Retinal pigment epithelial cell (primary cell): Measurements from ENCODE around the gene TSPAN3.

Experiments used
- DNase-seq: peaks from one replicate; pipeline ENCODE4 v3.0.0-alpha.2; 2010; ENCODE audit warnings: low read depth
- H3K4me3 ChIP-seq: 2 replicates; pipeline ENCODE4 v1.5.1; 2011; ENCODE audit warnings: mild to moderate bottlenecking, low read length, control low read depth, moderate library complexity
- TF ChIP-seq, protein P1 (sequence below): conservative IDR thresholded peaks from 2 replicates; pipeline ENCODE4 v1.5.1; 2011; ENCODE audit warnings: low read depth, low read length, control low read depth, inconsistent platforms

TSPAN3 gene

DNA sequence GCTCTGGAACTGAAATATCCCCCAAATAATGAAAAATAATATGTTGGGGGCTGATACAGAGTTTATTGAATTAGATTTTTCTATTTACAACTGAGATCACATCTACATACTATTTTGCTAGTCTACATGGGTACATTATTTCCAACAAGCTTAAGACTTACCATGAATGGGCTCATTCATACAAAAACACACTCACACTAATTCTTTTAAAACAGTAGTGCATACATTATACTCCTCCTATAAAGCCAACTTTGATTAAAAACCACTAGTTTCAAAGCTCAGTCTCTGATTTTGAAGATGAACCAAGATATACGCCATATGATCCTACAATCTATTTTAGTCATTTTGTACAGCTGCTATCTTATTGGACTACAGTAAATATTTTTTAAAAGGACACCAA, 24.9 kb downstream of the TSPAN3 start:
- no peak for DNase-seq
- TF ChIP-seq, protein P1, sequence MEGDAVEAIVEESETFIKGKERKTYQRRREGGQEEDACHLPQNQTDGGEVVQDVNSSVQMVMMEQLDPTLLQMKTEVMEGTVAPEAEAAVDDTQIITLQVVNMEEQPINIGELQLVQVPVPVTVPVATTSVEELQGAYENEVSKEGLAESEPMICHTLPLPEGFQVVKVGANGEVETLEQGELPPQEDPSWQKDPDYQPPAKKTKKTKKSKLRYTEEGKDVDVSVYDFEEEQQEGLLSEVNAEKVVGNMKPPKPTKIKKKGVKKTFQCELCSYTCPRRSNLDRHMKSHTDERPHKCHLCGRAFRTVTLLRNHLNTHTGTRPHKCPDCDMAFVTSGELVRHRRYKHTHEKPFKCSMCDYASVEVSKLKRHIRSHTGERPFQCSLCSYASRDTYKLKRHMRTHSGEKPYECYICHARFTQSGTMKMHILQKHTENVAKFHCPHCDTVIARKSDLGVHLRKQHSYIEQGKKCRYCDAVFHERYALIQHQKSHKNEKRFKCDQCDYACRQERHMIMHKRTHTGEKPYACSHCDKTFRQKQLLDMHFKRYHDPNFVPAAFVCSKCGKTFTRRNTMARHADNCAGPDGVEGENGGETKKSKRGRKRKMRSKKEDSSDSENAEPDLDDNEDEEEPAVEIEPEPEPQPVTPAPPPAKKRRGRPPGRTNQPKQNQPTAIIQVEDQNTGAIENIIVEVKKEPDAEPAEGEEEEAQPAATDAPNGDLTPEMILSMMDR = no peak
- no peak overlapping the region for H3K4me3 ChIP-seq

DNA sequence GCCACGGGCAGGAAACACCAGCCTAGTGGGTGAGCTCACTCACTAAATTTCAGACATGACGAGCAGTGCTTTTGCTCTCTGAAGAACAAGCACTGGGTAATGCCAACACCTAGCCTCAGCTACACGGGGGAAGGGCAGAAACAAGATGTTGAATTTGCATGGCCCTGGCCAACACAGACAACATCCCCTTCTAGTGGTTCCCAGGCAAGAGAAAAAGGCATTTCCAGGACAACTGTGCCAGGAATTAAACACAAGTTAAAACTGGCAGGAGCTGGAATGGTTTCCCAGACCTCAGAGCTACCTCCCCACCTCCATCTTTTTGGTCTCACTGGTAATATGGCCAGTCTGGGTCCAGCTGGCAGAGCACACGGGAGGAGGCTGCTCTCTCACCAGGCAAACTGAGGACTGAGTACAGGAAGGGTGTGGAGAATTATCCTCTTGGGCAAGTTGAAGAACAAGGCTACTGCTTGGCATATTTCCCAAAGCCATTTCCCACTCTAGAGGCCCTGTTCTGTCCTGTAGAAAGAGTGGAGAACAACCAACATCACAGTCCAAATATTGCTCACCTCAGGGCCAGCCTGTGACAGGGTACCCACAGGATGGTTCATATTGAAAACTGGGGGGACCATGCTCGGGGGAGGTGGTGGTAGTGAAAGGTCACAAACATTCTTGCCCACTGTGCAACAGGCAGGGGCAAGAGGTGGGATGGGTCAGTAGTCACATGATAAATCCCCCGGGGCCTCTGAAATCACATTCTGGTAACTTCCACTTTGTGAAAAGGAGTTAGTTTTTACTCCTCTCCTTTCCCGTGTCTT, 26.5 kb downstream of the TSPAN3 start:
- TF ChIP-seq, protein P1 = no peak
- no peak for DNase-seq
- H3K4me3 ChIP-seq = no peak overlapping the region

DNA sequence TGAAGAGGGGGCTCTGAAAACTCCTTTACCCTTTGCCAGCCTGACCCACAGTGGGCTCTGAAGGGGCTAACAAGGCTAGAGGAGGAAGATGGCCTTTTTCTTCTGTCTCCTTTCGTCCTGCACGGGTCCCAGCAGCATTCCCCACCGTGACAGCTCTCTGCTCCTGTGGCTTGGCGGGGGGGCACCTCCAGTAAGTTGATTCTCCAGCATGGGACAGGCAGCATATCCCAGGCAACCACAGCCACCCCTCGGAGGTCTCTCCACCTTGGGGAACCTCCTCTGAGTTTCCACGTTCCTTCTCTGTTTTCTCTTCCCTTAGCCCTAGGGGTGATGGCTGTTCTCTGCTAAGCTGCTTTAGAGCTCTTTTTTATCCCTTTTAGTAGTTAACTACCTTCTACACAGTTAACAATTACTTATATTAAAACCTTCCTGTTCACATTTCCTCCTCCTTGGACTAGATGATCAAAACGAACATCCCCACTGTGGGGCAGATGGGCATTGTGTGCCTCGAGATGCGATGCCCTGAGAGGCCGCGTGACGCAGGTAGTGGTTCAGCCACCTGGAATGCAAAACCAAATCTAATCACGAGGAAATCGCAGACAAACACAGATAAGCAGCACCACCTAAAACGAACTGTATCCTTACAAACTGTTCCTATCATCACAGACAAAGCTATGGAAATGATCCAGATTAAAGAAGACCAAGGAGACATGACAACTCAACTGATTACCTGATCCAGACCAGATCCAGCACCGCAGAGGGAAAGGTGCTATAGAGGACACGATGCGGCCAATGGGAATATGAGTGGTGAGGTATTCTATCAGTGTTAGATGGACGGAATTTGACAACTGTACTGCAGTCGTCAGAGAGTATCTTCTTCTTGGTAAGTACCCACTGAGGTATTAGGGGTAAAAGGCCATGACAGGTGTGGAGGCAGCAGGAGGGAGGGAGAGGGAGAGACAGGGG, 27.7 kb downstream of the TSPAN3 start:
- H3K4me3 ChIP-seq = no peak overlapping the region
- DNase-seq = no peak
- TF ChIP-seq, protein P1 = no peak

DNA sequence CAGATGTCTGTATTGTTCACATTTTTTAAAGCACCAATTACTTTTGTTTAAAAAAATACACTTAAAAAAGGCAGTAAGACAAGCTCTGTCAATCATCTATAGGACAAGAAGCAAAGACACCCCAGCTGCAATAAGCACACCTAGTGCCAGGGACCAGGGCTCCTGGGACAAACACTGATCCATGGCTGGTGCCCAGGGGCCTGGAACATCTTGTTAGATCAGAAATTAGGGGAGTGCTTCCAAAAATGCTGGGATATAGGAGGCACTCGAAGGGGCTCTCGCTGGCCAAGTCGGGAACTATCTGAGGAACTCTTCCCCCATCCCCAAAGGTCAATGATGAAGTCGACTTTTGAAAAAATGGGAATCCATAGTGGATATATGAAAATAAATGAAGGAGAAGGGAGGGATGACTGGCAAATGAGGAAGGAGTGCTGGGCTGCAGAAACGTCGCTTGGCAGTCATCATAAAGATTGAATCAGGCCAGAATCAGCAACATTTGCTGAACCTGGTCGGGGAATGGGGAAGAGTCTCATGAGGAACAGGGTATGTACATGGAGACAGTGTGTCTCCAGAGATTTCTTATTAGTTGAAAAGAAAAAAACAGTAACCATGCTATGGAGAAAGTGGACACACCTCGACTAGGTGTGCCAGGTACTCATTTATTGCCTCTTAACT, 28.5 kb downstream of the TSPAN3 start:
- no peak for DNase-seq
- H3K4me3 ChIP-seq = no peak overlapping the region
- TF ChIP-seq, protein P1 = no peak

DNA sequence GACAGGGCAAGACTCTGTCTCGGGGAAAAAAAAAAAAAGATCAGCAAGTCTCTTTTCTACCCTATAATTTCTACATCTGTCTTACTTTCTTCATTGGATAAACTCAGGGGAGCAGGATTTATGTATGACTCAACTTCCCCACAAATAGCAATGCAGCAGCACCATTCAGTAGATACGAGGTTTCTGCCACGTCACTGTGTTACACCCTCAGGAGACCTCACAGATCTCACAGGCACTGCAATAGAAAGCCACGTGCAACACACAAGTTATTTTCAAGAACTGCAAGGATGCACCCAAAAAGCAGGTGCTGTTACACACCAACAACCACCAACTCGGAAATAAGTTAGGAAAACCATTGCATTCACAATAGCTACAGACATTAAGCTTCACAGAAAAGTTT, 30.2 kb downstream of the TSPAN3 start:
- no peak overlapping the region for H3K4me3 ChIP-seq
- DNase-seq = no peak
- TF ChIP-seq, protein P1 = no peak

DNA sequence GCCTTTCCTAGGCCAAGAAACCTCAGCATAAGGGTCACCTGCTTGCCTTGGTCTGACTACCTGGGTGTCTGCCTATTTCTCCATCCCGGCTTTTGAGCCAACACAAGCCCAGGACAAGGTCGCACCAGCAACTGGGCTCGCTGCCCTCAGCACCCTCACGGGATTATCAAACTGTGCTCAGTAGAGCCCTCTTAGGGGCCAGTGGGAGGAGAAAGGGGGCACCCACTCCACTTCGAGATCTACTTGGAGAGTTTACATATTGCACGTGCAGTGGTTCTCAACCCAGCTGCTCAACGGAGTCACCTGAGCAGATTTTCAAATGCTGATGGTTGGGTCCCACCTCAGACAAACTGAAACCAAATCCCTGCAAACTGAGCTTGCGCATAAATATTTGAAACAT, 31.1 kb downstream of the TSPAN3 start:
- TF ChIP-seq, protein P1 = no peak
- no peak for DNase-seq
- no peak overlapping the region for H3K4me3 ChIP-seq
